GM21528 (cell line): ENCODE results near the gene CYB5B.
"Not testable (repeated sequence)": the region's sequence is repeated elsewhere in the genome, so short reads cannot be mapped to it uniquely, and the experiment has no call there.

Source experiments
- ATAC-seq: cut with Tn5 transposase; IDR thresholded peaks from one replicate; pipeline ENCODE4 v1.9.1; 2021; ENCODE audit warnings: mild to moderate bottlenecking, moderate library complexity; ENCODE audit not compliant: unreplicated experiment, low FRiP score

The CYB5B gene

DNA sequence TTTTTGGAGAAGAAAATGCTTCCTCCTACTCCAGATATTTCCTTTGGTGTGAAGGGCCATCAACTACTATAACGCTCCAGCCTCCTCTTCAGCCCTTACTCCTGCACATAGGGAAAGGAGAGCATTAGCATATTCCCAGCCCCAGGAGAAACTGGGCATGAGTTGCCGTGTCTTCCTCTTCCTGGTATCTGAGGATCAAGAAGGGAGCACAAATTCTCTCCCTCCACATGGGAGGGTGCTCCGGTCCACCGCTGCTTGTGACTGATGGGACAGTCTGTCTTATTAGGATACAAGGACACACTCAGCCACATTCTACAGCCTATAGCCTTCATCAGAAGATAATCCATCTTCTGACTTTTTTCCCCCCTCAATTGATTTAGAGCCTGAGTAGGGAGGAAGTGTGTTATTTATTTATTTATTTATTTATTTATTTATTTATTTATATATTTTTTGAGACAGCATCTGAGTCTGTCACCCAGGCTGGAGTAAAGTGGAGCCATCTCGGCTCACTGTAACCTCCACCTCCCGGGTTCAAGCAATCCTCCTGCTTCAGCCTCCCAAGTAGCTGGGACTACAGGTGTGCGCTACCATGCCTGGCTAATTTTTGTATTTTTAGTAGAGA lies 16.6 kb upstream of the CYB5B start:
- ATAC-seq, result no peak

DNA sequence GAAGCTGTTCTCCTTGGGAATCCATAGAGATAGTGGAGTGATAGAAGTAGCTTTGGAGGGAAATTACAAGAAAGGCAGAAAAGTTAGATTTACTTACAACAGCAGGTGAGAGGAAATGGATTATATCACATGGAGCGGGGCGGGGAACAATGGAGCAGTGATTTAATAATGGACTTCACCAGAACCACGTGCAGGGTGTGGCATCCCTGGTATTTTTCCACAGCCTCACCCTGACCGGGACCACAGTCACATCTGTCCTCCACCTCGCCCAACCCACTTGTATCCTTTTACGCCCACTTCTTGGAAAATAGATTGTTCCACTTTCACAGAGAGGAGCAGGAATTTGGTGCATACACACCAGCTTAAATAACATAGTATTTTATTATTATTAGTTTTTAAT lies 15.9 kb upstream of the CYB5B start:
- ATAC-seq, result no peak

DNA sequence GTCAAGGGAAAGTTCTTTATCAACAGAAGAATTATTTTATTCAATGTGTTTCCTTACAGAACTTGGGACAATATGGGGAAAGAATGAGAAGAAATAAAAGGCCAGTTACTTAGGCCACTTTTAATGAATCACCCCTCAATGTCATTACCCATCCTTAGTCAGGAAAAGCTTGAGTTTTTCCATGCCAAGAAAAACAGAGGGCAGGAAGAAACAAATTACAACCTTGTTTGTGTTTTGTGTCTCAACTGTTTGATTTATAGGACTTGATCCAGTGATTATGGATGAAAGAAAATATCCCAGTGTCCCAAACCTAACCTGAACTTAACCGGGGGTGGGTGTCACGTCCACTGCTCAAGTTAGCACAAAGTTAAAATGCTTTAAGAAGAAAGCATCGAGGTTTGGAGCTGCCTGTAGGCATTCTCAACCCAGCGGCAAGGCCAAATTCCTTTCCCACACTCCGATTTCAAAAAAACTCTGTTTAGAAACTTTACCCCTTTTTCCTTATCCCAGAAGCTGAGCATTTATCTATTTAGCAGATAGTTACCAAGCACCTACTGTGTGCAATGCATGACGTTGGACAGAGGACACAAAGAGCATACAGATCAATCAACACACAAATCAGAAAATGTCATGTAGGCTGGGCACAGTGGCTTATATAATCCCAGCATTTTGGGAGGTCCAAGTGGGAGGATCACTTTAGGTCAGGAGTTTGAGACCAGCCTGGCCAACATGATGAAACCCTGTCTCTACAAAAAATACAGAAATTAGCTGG lies 14.0 kb upstream of the CYB5B start:
- no peak for ATAC-seq

DNA sequence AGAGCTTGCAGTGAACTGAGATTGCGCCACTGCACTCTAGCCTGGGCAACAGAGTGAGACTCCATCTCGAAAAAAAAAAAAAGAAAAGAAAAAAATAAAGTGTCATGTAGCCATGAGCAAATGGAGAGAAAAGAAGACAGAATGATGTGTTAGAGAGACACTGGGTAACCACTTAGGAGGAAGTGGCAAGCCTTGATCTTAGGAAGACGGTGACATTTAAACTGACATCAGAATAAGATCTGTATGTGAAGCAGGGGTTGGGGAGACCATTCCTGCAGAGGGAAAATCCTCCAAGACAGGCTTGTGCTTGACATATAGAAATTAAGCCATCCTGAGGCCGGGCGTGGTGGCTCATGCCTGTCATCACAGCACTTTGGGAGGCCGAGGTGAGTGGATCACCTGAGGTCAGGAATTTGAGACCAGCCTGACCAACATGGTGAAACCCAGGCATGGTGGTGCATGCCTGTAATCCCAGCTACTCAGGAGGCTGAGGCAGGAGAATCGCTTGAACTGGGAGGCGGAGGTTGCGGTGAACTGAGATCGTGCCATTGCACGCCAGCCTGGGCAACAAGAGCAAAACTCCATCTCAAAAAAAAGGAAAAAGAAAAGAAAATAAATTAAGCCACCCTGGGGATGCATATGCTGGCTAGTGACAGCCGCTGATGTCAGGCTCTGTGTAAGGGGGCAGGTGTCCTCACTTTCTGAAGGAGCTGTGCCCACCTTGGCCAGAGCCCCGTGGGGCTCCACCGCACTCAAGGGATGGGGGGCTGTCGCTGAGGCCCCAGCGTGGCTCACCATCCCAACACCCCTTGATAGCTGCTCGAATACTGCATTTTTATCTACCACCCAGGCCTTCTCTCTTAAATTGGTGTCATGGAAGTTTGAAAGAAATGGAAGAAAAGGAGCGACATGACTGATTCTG lies 13.1 kb upstream of the CYB5B start:
- ATAC-seq, result no peak

DNA sequence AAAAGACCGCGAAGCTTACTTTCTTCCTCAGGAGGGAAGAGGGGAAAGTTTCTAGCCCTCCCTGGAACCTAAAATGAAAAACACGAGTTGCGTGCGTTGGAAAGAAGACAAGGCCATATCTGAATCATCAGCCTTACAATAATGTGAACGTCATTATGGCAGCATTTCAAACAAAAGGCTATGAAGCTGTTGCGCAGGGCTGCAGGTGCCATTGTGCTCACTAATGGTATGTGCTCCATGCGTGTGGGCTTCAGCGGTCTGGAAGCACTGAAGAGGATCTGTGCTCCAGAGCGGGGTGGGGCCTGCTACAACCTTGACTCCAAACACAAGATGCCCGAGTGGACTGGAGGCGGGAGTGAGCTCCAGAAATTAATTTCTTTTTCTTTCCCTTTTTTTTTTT lies 12.1 kb upstream of the CYB5B start:
- no peak for ATAC-seq

DNA sequence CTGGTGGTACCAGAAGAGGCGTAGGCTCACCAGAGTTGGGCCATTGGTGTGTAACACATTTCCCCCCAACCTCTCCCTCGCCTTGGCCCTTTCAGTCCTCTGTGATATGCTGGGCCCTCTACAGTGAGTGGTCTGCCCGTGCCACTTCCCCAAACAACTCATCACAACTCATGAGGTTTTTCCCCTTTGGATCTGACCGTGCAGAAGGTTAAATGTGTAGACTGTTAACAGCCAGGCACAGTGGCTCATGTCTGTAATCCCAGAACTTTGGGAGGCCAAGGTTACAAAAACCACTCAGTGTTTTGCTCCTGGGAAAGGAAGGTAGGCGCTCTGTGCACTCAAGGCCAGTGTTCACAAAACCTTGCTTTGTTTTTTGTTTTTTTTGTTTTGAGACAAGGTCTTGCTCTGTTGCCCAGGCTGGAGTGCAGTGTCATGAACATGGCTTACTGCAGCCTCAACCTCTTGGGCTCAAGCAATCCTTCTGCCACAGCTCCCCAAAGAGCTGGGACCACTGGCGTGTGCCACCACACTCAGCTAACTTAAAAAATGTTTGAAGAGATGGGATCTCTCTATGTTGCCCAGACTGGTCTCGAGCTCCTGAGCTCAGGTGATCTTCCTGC lies 11.3 kb upstream of the CYB5B start:
- no peak for ATAC-seq

DNA sequence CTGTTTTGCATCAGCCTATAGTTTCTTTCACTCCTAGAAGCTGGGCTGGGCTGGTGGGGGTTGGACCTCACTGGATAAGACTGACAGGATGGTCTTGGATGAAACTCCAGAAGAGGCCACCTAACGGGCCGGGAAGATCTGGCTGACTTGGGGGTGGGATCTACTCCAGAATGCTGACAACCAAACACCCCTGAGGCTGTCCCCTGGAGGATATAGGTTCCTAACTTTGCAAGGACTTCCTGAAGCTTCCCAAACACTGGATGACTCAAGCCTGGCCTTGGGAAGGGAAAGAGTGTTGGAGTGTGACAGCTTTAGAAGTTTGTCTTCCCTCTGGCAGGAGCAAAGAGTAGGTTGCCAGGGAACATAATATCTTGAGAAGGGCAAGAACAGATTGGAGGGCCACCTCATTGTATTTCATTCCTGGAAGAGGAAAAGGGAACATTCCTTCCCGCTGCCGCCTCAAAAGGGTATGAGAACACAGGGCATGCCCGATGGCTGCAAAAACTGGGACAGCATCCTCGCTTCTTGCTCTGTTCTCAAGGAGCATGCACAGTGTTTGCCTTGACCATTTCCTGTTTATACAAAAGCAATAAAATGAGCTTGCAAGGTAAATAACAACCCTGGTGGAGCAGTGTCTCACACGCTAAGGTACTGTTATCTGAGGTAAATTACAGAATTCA lies 6.8 kb upstream of the CYB5B start:
- ATAC-seq, result no peak

DNA sequence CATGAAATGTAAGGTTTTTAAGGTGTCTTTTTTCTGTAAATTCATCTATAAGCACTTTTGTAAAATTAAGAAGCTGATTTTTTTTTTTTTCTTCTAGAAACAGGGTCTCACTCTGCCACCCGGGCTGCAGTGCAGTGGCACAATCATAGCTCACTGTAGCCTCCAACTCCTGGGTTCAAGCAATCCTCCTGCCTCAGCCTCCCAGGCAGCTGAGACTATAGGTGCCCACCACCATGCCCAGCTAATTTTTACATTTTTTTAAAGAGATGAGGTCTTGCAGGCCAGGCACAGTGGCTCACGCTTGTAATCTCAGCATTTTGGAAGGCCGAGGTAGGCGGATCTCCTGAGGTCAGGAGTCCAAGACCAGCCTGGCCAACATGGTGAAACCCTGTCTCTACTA lies 4.5 kb upstream of the CYB5B start:
- ATAC-seq, result no peak

DNA sequence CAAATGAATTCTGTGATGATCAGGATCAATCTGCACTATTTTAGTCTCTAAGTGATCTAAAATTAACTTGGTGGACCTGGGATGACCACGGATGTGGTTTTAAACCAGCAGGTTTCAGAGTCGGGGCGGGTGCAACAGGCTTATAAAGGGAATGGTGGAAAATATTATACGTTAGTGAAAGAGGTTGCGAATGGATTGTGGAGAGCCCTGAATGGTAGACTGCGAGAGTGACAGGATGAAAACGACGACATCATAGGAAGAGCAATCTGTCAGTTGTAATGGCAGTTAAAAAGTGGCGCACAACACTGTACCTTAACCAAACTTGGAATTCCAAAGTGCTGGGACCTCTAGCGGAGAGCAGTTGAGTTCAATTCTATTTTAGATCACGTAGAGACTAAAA lies 1.2 kb upstream of the CYB5B start:
- no peak for ATAC-seq

DNA sequence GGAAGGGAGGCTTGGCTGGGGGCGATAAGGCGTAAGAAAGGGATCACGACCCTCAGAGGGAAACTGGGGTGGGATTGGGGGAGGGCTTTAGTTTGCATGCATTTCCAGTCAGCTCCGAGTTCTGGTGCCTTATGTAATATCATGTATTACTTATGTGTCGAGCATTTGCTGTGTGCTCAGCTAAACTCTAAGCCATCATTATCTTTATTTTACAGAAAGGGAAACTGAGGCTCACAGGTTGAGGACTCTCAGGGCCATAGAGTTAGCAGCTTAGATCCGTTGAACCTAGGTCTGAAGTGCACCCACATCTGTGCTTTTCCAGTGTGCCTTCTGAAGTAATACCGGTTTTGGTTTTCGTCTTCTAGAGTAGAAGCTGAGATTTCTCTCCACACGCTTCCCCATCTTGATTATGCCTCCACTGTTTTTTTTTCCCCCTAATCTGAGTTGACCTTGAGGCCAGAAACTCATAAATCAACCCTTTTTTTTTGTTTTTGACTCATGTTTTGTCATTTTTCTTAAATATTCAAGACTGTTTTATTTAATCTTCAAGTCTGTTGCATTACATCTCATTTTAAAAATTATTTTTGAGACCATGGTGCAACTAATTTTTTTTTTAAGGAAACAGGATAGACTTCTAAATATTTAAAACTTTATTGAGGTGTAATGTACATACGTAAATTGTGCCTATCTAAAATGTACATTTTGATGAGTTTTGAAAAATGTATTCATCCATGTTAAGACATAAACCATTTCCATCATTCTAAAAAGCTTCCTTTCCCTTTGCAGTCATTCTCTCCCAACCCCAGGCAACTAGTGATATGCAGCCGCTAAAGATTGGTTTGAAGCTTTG lies 741 bp downstream of the CYB5B start:
- ATAC-seq, result peak; percentile 9

DNA sequence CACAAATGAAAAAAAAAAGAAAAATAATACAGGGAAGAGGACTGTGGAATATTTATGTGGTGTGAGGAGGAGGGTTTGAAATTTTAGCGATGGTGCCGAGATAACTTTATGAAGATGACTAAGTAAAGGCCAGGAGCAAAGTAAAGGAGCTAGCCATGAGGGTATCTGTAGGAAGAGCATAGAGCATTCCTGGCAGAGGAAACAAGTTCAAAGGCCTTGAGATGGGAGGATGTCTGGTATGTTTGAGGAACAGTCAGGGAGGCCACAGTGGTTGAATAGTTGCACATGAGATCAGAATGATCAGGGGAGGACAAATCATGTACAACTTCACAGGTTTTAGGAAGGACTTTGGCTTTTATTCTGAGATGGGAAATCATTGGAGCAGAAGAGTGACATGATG lies 4.2 kb downstream of the CYB5B start:
- no peak for ATAC-seq

DNA sequence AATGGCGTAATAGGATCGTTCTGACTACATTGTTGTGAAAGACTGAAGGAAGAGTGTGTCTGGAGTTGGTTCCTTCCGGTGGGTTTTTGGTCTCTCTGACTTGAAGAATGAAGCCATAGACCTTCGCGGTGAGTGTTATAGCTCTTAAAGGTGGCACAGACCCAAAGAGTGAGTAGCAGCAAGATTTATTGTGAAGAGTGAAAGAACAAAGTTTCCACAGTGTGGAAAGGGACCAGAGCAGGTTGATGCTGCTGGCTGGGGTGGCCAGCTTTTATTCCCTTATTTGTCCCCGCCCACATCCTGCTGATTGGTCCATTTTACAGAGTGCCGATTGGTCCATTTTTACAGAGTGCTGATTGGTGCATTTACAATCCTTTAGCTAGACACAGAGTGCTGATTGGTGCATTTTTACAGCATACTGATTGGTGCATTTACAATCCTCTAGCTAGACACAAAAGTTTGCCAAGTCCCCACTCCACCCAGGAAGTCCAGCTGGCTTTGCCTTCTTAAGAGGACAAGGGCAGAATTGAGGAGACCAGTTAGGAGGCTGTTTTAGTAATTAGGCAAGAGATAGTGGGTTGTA lies 4.7 kb downstream of the CYB5B start:
- ATAC-seq, result not testable (repeated sequence)

DNA sequence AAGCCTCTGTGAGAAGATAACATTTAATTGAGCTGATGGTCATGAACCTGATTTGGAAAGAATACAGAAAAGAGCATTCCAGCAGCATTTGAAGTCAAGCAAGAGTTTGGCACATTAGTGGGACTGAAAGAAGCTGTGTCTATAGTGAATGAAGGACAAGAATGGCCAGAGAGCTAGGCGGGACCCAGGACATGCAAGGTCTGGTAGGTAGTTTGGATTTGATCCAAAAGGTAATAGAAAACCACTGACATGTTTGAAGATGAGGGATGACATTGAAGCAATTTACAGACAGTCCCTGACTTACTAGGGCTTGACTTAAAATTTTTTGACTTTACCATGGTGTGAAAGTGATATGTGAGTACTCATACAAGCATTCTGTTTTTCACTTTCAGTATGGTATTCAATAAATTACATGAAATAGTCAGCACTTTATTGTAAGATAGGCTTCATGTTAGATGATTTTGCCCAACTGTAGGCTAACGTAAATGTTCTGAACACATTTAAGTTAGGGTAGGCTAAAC lies 7.6 kb downstream of the CYB5B start:
- ATAC-seq, result no peak

DNA sequence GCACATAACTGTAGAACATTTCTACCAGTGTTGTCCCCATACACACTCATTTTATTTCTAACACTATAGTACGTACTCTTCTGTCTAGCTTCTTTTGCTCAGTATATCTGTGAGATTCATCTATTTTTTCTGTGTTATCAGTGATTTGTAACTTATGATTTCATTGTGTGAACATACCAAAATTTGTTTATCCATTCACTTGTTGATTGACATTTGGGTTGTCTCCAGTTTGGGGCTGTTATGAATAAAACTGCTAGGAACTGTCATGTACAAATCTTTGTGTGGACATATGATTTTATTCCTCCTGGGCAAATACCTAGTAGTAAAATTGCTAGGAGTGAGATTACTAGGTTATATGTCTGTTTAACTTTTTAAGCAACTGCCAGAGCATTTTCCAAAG lies 9.6 kb downstream of the CYB5B start:
- no peak for ATAC-seq

DNA sequence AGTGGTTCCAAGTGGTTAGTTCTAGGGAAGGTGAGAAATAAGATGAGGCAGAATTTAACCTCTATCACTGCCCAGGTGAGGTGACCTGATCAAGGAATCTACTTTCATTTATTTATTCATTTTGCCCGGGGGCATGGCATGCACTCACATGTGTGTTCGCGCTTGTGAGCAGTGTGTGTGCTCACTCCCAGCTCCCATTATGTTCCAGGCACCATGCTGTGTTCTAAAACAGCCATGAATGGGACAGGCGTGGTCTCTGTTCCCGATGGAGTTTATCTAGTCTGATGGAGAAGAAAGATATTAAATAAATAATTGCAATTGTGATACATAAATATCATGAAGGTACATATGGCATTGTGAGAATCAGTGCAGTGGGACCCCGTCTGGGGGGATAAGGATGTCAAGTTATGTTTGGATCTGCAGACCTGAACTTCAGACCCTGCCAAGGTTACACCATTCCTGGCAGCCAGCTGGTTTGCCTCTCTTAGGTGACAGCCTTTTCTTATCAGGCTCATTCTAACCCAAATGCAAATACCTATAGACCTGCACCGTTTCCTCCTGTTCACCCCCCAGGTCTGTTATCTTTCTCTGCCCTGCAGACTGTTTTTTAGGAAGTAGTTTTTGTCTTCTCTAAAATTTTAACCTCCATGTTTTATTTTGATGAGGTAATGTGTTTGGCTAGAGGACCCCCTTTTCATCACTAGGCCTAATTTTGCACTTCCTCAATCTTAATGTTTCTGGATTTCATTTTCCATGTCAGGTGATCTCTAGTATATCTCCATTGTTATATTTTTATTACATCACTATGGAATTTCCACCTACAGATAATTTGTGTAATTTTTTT lies 11.8 kb downstream of the CYB5B start:
- ATAC-seq, result no peak

DNA sequence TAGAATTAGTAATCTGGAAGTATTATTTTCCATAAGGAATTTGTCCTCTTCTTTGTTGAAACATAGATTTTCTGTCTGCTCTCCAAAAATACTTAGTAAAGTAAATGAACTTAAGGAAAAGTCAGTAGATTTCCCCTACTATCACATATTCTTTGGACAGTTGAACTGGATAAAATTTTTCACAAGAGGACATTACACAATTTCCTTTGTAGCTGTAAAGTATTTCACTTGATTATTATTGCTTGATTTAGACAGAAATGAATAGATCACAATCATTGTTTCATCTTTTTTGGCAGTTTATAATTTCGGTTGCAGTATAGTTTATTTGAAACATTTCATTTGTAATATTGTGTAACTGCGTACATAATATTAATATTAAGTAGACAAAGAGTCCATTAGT lies 12.5 kb downstream of the CYB5B start:
- no peak for ATAC-seq

DNA sequence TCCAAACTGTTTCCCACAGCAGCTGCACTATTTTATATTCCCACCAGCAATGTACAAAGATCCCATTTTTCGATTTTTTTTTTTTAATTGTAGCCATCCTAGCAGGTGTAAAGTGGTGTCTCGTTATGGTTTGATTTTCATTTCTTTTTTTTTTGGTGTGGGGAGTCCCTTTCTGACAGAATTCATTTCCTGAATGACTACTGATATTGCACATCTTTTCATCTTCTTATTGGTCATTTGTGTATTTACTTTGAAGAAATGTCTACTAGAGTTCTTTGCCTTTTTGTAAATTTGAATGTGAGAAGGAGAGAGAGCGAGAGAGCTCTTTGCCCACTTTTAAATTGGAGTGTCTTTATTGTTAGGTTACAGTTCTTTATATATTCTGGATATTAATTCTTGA lies 14.0 kb downstream of the CYB5B start:
- ATAC-seq, result no peak

DNA sequence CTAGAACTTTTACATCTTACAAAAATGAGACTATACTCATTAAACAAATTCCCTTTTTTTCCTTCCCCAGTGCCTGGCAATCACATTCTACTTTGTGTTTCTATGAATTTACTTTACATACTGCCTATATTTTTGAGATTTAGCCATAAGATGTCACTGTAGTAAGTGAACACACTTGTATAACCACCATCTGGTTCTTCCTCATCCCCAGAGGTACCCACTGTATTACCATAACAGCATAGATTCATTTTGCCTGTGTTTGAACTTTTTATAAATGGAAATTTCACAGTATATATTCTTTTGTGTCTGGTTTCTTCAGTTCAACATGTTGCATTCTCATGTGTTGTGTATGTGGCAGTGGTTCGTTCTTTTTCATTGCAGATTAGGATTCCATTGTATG lies 15.8 kb downstream of the CYB5B start:
- no peak for ATAC-seq
